ENCODE data around the gene RNU6-7. TPM values are rescaled to one million over a fixed set of nuclear protein-coding genes. Genes with fewer than 3 reads are reported as not detected.
A peak's percentile ranks its signal among the peaks of the same experiment; 100 is the strongest.

Gene RNU6-7
- polyA plus RNA-seq, 10 donors = not detected

DNA sequence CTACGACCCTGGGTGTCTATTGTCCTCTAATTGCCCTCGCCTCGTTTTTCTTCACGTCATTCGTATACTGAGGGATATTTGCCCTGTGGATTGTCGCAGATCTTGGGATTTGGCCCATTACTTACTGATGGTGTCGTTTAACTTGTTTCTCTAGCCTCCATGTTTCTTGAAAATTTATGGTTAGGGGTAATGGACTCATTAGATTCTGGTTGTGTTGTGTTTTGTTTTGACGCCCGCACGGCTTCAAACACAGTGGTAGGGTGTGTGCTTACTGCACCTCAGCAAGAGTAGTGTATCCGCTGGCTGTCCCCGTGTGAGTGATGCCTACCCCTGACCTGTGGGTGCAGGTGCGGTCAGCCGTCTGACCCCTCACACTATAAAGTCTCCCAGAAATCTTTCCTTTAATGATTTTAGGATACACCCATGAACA, 2.1 kb downstream of the RNU6-7 start:
- peak; percentile 12 to 64 (median 17) for DNase-seq

GRCh38 chr14:32205554-32205953, 3.7 kb downstream of the RNU6-7 start:
- DNase-seq = no peak

- DNase-seq = no peak
Measured at GRCh38 chr14:32205984-32206383, 4.1 kb downstream of the RNU6-7 start.

DNA sequence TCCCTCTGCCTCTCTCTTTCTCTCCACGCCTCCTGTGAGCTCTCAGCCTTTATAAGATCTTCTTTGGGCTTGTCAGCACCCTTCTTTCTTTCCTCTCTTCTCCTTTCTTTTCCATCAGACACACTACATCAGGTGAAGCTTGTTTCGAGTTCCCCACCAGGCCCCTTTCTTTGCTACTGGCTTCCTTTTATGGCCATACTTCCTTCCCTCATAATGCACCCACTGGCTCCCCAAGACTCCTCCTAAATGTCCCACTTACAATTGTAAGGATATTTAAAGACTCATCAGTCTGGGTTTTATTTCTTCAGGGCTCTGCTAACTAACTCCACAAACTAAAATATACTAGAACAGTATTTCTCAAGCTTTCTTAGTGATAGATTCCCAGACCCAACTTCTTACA, 4.7 kb downstream of the RNU6-7 start:
- DNase-seq = no peak

DNA sequence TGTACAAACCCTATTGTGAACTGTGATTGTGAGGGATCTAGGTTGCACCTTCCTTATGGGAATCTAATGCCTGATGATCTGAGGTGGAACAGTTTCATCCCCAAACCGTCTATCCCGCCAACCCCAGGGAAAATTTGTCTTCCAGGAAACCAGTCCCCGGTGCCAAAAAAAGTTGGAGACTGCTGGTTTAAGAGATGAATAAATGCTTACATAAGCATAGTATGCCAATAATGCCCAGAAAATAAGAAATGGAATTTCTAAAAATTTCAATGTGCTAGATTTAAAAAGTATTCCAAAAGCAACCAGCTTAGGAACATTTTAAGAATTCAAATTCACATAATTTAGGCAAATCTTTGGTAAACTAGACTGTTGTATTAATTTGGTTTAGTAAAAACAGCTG, 6.6 kb downstream of the RNU6-7 start:
- no peak for DNase-seq

DNA sequence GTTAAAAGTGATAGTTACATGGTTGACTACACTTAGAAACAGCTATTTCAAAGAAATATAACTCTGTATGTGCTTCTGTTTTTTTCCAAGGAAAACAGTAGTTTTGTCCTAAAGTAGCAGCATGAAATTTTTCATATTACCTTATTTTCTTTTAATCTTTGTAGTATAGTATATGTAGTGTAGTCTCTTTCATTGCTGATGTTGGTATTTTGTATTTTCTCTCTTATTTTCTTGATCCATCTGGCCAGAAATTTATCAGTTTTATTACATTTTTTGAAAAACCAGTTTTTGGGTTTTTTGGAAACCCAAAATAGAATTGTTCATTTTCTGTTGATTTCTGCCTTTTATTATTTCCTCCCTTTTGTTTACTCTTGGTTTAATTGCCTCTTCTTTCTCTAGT, 7.6 kb downstream of the RNU6-7 start:
- DNase-seq = no peak

GRCh38 chr14:32211068-32211404, 9.2 kb downstream of the RNU6-7 start:
- DNase-seq = no peak

GRCh38 chr14:32212833-32213232, 11.0 kb downstream of the RNU6-7 start:
- no peak for DNase-seq

DNA sequence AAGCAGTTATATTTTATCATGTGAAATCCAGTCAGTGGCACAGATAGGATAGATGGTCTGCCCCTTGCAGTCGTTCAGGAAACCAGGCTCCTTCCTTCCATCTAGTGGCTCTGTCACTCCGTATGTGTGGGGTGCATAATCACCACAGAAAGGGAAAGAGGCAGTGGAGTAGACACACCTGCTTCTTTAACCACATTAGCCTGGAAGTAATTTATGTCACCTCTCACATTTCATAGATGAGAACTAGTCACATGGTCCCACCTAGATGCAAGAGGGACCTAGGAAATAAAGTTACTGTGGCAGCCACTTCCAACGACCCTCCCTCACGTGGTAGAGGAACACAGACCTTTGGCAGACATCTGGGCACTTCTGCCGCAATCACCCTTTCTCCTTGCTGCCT, 15.5 kb downstream of the RNU6-7 start:
- no peak for DNase-seq

- peak in 2 of 3 donors; percentile 10 to 28 for DNase-seq
Measured at GRCh38 chr14:32224737-32225377, 23.0 kb downstream of the RNU6-7 start.

GRCh38 chr14:32225378-32225920, 23.6 kb downstream of the RNU6-7 start:
- no peak for DNase-seq

- no peak for DNase-seq
Measured at GRCh38 chr14:32226056-32226455, 24.2 kb downstream of the RNU6-7 start.

GRCh38 chr14:32230181-32230580, 28.3 kb downstream of the RNU6-7 start:
- peak in 1 of 3 donors; percentile 67 for DNase-seq

- peak in 1 of 3 donors; percentile 76 for DNase-seq
Measured at GRCh38 chr14:32230695-32231280, 28.9 kb downstream of the RNU6-7 start.

GRCh38 chr14:32232481-32232880, 30.6 kb downstream of the RNU6-7 start:
- no peak for DNase-seq

DNA sequence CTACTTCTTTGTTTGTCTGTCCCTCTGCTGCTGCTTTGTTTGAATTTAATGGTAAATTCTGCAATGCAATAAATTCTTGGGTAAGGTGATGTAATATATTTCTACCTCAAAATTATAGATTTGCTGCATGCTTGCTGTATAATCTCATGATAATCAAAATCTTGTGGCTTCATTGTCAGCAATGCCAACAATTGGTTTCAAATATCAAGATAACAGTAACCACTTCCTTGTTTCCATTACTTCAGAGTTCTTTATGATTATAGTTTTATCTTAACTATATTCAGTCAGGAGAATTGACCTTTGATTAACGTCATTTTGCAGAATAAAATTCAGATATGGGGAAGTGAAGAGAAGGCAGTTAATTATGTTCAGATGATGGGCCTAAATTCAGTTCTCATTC, 31.4 kb downstream of the RNU6-7 start:
- no peak for DNase-seq

GRCh38 chr14:32244404-32244803, 42.6 kb downstream of the RNU6-7 start:
- DNase-seq = no peak

DNA sequence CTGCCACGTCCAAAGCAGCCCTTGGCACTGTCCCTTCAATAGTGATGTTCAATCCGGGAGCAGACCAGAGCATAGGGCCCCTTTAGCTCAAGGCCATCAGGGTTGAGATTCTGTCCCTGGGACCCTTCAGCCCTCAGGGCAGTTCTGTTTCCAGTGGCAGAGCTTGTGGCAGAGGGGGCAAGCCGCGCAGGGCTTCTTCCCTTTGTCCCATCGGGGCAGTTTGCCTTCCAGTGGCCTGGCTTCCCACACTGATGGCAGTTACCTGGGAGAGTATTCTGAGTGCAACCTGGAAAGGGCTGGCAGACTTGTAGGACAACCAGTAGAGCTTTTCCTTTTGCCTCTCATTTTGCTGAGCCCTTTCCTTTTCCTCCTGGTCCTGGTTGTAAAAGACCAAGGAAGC, 44.9 kb downstream of the RNU6-7 start:
- DNase-seq = no peak

GRCh38 chr14:32249371-32249770, 47.5 kb downstream of the RNU6-7 start:
- DNase-seq = no peak

DNA sequence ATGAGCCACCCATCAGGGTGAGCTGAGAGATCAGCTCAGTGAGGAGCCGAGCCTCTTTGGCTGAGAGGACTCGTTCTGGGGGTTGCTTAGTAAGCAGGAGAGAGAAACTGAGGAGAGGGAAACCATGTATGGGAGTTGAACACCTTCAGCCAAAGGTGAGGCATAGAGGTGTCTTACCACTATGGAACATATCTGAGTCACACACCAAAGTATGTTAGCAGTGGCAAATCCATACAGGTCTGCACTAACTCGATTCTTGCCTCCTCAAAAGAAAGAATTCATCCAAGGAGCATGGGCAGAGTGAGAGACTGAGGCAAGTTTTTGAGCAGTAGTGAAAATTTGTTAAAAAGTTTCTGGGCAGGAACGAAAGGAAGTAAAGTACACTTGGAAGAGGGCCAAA, 47.9 kb downstream of the RNU6-7 start:
- no peak for DNase-seq

DNA sequence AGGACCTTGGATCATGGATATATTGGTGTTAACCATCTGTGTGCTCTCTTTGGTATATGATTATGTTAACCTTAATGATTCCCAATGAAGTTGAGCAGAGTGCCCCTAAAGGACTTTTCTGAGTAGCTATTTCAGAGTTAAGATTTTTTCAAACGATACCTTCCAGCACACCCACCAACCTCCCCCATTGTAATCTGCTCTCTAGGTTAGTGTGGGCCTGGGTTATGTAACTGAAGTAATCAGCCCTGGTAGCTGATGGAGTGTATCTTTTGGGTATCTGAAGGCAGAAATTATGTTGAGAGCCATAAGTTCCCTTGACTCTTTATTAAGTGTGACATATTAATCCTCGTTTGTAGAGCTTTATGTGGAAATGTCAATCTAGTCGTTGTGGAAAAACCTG, 48.8 kb downstream of the RNU6-7 start:
- DNase-seq = no peak

- no peak for DNase-seq
Measured at GRCh38 chr14:32251530-32251929, 49.7 kb downstream of the RNU6-7 start.
